Measurements from ENCODE around the gene STARD9. TPM values are rescaled to one million over a fixed set of nuclear protein-coding genes. Genes with fewer than 3 reads are reported as not detected.
"Not testable (repeated sequence)": the region's sequence is repeated elsewhere in the genome, so short reads cannot be mapped to it uniquely, and the experiment has no call there.

Gene STARD9
- total RNA-seq, 1 donor from 2014 or later: 4.8 TPM

- DNase-seq (ENCODE audit: low read depth, low spot score): no peak
These were observed 153.6 kb downstream of the STARD9 start for GRCh38 chr15:42728972-42729371.

- DNase-seq (ENCODE audit: low read depth, low spot score): no peak
These were observed 154.0 kb downstream of the STARD9 start for GRCh38 chr15:42729409-42729808.

GRCh38 chr15:42730135-42730534, 154.7 kb downstream of the STARD9 start:
- DNase-seq (ENCODE audit: low read depth, low spot score): no peak

GRCh38 chr15:42730536-42730935, 155.1 kb downstream of the STARD9 start:
- DNase-seq (ENCODE audit: low read depth, low spot score): no peak

GRCh38 chr15:42731461-42731860, 156.1 kb downstream of the STARD9 start:
- DNase-seq (ENCODE audit: low read depth, low spot score): no peak

GRCh38 chr15:42732095-42732827, 156.9 kb downstream of the STARD9 start:
- no peak for DNase-seq (ENCODE audit: low read depth, low spot score)

GRCh38 chr15:42733027-42733426, 157.6 kb downstream of the STARD9 start:
- DNase-seq (ENCODE audit: low read depth, low spot score): no peak

GRCh38 chr15:42734076-42734672, 158.8 kb downstream of the STARD9 start:
- DNase-seq (ENCODE audit: low read depth, low spot score): no peak

GRCh38 chr15:42735382-42736165, 160.2 kb downstream of the STARD9 start:
- DNase-seq (ENCODE audit: low read depth, low spot score): no peak

- no peak for DNase-seq (ENCODE audit: low read depth, low spot score)
These were observed 160.9 kb downstream of the STARD9 start for GRCh38 chr15:42736178-42736792.

GRCh38 chr15:42736793-42737528, 161.6 kb downstream of the STARD9 start, which contains the start of gene CDAN1:
CDAN1 (minus strand) TSS chr15:42737128; CDS start chr15:42737102, 26 bp downstream.
- DNase-seq (ENCODE audit: low read depth, low spot score): peak; percentile 39

GRCh38 chr15:42737529-42738328, 162.3 kb downstream of the STARD9 start:
- no peak for DNase-seq (ENCODE audit: low read depth, low spot score)

- DNase-seq (ENCODE audit: low read depth, low spot score): no peak
These were observed 166.3 kb downstream of the STARD9 start for GRCh38 chr15:42741710-42742109.

- DNase-seq (ENCODE audit: low read depth, low spot score): no peak
These were observed 166.7 kb downstream of the STARD9 start for GRCh38 chr15:42742149-42742548.

- DNase-seq (ENCODE audit: low read depth, low spot score): no peak
These were observed 168.8 kb downstream of the STARD9 start for GRCh38 chr15:42744195-42744594.

GRCh38 chr15:42749266-42749665, 173.9 kb downstream of the STARD9 start:
- no peak for DNase-seq (ENCODE audit: low read depth, low spot score)

- no peak for DNase-seq (ENCODE audit: low read depth, low spot score)
These were observed 174.9 kb downstream of the STARD9 start for GRCh38 chr15:42750306-42750705.

- DNase-seq (ENCODE audit: low read depth, low spot score): no peak
These were observed 183.7 kb downstream of the STARD9 start for GRCh38 chr15:42759093-42759492.

GRCh38 chr15:42760759-42761158, 185.4 kb downstream of the STARD9 start:
- no peak for DNase-seq (ENCODE audit: low read depth, low spot score)

GRCh38 chr15:42761813-42762212, 186.4 kb downstream of the STARD9 start:
- DNase-seq (ENCODE audit: low read depth, low spot score): not testable (repeated sequence)

Measured in pulmonary artery endothelial cell (primary cell).